G401 (cell line): ENCODE data around the gene ACOX3. TPM values are rescaled to one million over a fixed set of nuclear protein-coding genes. Genes with fewer than 3 reads are reported as not detected.
"Not testable (repeated sequence)": the region's sequence is repeated elsewhere in the genome, so short reads cannot be mapped to it uniquely, and the experiment has no call there.

Experiments
- DNase-seq: peaks from one replicate; pipeline ENCODE4 v3.0.0-alpha.2; 2015; ENCODE audit warnings: low spot score
- in situ Hi-C: cut with HindIII; loops from 2 replicates; pipeline ENCODE4 v1.10.0; 2016; ENCODE audit warnings: low sequenced_read_pairs, mixed read lengths
- total RNA-seq: library from RNA; depleted of rRNA; stranded (reverse); fragments of >200 nt; shearing (Covaris generic); gene quantifications from 2 replicates; pipeline ENCODE4 v1.2.3, GENCODE V29; 2014

ACOX3 gene
- total RNA-seq, 1 experiment from 2014 or later: 46.7 TPM

DNA sequence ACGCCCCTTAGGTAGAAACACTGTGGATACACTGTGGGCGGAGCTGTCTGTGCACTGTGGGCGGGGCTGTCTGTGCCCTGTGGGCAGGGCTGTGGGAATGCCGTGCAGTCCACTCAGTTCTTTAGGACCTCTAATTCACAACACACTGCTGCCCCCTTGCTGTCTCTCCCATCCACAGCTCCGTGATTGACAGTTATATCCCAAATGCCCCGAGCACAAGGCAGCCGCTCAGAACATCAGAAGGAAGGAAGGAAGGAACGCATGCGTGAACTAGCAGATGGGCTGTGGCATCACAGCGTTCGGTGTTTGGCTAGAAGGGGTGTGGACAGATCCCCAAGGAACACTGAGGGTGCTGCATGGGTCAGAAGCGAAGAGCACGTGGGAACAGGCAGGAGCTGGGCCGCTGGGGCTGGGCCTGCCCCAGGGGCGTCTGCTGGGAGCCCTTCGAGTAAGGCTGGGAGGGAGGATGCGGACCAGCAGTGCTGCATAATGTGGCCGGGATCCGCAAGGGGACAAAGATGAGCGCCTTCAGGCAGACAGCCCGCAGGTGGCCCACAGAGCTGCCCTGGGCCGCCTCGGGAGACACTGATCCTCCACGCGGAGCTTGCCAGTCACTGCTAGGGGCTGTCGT, 29.8 kb downstream of the ACOX3 start:
- peak; percentile 58 for DNase-seq
- in situ Hi-C loops: no loop called here

DNA sequence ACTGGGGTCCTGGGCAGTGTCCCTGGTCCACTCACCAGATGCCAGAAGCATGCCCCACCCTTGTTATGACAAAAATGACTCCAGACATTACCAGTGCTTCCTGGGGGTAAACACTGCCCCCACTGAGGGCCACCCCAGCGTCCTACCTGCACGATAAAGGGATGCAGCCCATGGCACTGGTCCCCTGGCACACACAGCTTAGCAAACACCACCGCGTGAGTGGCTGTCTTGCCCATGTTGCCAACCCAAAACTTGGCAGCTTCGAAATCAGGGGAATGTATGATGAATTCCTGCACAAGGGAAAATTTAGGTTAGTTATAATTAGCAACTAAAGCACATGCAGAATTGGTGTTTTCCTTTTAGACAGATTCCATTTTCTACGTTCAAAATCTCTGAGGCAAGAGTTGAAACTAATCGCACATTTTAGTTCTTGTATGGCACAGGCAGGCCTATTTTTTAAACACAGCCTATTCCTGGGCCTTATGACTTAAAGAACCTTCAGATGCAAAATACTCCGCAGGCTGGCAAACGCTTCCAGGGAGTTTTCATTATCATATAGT, 30.4 kb downstream of the ACOX3 start:
- DNase-seq: no peak
- in situ Hi-C loops: no loop called here

DNA sequence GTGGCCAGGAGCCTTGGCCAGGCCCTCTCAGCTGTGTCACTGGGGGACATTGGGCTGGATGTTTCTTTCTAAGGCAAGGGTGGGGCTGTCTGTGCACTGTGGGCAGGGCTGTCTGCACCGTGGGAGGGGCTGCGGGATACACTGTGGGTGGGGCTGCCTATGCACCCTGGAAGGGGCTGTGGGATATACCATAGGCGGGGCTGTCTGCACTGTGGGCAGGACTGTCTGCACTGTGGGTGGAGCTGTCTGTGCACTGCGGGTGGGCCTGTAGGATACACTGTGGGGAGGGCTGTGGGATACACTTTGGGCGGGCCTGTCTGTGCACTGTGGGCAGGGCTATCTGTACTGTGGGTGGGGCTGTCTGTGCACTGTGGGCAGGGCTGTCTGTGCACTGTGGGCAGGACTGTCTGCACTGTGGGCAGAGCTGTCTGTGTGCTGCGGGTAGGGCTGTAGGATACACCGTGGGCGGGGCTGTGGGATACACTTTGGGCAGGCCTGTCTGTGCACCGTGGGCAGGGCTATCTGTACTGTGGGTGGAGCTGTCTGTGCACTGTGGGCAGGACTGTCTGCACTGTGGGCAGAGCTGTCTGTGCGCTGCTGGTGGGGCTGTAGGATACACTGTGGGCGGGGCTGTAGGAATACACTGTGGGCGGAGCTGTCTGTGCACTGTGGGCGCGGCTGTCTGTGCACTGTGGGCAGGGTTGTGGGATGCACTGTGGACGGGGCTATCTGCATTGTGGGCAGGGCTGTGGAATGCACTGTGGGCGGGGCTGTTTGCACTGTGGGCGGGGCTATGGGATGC, 31.1 kb downstream of the ACOX3 start:
- in situ Hi-C loops: no loop called here

DNA sequence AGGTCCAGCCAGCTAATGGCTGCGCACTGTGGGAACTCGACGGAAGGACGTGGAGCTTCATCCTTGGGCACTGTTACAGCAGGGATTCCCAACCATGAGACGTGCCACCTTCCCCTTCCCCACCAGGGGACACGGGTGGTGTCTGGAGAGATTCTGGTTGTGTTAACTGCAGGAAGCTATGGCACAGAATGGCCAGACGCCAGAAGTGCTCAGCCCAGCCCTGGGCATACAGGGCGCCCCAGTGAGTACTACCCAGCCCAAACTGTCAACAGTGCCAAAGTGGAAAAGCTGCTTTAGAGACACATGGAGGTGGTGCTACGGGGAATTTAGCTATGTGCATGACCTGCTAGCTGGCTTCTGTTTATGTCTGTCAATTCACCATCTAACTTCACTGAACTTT, 32.8 kb downstream of the ACOX3 start:
- DNase-seq: no peak
- in situ Hi-C loops: no loop called here

More for the DNA sequence above, 31.1 kb downstream of the ACOX3 start:
- no peak for DNase-seq

DNA sequence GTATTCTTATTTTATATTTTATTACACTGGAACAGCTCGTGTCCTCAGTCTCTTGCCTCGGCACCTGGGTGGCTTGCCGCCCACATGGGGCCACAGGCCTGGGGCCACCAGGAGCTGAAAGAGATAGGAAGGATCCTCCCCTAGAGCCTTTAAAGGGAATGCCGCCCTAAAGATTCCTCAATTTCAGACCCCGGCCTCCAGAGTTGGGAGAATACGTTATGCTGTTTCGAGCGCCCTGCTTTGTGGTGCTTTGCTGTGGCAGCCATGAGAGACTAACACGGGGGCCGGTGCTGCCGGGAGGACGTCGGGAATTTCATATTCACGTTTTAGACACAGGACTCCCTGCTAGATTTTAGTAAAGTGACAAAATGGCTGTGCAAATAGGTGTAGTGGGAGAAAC, 33.2 kb downstream of the ACOX3 start:
- in situ Hi-C loops: no loop called here
- no peak for DNase-seq

DNA sequence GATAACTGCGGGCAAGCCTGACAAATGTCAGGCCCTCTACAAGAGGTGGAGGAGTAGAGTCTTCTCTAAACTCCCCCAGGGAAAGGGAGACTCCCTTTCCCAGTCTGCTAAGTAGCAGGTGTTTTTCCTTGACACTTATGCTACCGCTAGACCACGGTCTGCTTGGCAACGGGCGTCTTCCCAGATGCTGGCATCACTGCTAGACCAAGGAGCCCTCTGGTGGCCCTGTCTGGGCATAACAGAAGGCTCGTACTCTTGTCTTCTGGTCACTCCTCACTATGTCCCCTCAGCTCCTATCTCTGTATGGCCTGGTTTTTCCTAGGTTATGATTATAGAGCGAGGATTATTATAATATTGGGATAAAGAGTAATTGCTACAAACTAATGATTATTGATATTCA, 33.6 kb downstream of the ACOX3 start:
- in situ Hi-C loops, DNase-seq: not testable (repeated sequence)

DNA sequence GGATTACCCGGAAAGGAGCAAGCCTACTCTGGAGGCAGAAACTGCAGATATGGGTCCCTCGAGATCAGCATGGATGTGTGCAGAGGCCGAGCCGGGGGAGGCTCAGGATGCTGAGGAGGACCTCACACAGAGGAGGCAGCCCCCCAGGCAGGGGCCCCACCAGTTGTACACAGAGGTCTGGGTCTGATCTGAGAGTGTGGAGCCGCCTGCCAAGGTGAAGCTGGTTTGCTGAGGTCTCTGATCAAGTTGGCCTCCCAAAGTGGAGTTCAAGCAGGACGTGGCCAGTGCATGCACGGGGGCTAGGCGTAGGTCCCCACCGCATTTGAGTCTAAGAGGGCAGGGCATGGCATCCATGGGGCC, 35.0 kb downstream of the ACOX3 start:
- no peak for DNase-seq
- in situ Hi-C loops: no loop called here

DNA sequence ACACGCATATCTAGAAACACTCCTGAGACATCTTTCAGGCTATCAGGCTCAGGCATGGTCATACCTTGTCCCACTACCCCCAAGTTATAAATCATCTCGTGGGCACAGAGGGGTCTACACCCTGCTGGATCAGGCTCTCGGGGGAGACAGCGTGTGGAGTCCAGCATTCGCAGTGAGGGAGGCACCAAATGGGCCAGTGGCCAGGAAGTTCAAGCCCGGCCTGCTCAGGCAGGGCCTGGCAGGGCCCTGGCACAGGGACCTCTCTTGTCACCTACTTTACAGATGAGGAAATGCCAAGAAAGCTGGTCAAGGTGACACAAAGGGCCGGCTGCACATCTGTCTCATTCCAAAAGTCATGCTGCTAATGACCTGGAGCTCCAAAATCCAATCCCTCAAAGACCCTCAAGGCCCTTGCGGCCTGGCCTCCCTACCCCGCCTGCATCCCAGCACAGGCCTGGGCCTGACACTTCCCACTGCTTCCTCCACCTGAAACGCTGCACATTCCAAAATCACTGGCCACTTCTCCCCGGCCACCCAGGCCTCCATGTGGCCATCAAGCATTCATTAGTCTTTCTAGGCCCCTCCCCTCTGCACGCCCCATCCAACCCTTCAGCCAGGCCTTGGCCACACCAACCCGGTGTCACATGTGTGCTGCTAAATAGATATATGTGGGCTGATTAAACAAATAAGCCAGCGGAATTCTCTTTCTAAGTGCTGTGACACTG, 35.6 kb downstream of the ACOX3 start:
- in situ Hi-C loops: no loop called here
- DNase-seq: no peak

DNA sequence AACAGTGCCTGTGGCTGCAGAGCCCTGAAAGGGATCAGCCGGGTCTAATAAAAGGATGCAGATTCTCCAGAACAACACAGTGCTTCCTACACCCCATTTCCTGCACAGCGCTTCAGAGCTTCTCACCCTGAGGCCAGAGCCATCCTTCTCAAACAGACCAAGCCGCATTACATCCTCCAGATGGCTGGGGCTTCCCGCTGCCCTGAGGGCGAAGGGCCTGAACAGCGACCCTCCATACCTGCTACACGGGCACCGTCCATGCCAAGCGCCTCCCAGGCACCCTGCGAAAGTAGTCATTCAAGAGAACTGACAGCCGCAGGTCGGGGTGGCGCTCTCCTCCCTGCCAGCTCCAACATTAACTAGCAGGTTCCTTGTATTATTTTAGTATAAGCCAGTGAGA, 36.5 kb downstream of the ACOX3 start:
- DNase-seq: no peak
- in situ Hi-C loops: no loop called here

DNA sequence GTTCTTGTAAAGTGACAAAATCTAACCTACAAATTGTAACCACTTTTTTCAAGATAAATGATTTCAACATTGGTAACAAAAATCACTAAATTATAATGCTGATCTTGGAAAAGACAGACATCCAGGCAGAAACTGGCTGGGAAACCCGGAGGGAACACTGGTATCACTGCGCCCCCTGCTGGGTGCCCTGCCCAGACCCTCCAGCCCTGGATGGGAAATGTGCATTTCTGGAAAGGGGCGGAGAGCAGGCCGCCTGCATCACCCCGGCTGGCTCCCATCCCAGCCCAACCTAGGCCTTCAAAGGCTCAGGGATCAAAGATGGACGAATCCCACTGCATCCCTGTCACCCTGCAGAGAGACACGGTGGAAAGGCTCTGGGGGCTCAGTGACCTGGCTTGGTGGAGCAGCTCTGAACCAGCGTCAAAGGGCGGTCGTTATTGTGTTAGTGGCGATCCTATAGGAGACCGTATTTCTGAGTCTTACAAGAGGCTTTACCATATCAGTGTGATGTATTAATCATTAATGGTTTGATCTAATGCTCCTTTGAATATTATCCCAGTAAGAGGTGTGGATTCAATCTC, 37.3 kb downstream of the ACOX3 start:
- DNase-seq: peak; percentile 36
- in situ Hi-C loops: no loop called here

DNA sequence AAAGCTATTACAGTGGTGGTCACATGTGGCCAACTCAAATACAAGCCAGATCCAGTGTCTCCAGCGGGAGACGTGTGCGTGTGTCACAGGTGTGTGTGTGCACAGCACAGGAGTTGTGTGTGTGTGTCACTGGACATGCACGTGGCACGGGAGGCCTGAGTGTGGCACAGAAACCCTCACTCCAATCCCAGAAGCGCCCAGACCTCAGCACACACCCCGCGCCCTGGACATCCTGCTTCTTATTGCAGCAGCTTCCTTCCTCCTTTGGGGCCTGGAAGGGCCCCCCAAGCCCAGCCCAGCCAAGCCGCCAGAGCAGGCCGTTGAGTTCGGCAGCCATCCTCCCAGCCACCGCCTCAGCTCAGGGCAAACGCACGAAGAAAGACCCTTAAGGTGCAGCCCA, 37.9 kb downstream of the ACOX3 start:
- in situ Hi-C loops: no loop called here
- DNase-seq: no peak

DNA sequence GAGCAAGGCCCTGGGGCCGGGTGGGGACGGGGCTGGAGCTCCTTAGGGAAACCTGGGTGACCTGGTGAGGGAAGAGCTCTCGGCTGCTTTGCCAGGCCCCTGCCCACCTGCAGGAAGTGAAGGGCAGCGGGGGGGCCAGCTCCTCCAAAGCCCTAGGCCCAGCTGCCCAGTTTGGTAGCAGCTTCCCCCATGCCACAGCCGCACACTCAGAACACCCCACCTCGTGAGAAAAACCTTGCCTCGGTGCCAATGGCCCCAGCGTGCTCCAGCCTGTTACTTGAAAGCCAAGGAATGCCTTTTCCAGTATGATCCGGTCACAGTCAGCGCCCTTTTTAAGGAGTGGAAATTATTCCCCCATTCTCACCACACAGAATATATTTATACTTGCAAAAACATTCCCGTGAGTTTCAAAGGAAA, 38.3 kb downstream of the ACOX3 start:
- no peak for DNase-seq
- in situ Hi-C loops: no loop called here

DNA sequence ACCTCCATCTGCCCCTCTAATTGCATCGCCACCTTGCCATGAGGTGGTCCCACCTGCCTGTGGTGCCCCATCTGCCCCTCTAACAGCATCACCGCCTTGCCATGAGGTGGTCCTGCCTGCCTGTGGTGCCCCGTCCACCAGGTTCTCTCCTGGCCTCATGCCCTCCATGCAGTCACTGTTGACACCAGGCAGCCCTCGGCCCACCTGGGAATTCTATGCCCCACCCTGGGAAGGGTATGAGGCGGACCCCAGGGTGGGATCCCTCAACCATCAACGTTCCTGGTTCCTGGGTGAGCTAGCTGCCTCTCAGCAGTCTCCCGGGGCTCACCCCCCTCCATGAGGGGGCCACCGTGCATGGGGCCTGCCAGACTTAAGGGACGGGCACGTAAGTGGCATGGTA, 38.9 kb downstream of the ACOX3 start:
- DNase-seq: no peak
- in situ Hi-C loops: no loop called here

DNA sequence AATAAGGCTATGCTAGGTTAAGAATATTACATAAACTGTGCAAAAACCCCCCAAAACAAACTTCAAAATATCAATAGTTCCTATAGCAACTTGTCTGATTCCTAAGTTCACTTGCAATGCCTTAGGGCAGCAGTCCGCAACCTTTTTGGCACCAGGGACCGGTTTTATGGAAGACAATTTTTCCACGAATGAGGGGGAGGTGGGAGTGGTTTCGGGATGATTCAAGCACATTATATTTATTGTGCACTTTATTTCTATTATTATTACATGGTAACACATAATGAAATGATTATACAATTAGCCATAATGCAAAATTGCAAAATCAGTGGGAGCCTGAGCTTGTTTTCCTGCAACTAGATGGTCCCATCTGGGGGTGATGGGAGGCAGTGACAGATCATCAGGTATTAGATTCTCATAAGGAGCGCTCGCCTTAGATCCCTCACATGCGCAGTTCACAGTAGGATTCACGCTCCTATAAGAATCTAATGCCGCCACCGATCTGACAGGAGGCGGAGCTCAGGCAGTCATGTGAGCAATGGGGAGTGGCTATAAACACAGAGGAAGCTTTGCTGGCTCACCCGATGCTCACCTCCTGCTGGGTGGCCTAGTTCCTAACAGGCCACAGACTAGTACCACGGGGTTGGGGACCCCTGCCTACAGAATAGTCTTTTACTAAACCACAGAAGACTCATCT, 39.7 kb downstream of the ACOX3 start:
- no peak for DNase-seq
- in situ Hi-C loops: no loop called here

DNA sequence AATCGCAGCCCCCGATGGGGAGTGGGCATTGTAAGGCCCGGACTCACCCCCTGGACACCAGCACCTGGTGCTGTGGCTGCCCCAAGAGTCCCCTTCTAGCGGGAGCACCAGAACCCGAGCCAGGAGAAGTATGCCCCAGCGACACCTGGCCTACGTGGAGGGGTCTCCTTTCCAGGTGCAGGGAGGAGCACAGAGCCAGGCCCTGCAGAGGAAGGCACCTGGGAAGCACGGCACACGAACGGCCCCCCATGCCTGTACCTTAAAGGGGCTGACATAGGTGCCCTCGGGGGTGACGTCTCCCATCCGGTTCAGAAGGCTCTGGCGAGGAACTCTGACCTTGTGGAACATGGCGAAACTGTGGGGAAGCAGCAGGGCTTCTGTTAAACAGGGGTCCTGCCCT, 41.2 kb downstream of the ACOX3 start:
- in situ Hi-C loops: no loop called here
- no peak for DNase-seq

DNA sequence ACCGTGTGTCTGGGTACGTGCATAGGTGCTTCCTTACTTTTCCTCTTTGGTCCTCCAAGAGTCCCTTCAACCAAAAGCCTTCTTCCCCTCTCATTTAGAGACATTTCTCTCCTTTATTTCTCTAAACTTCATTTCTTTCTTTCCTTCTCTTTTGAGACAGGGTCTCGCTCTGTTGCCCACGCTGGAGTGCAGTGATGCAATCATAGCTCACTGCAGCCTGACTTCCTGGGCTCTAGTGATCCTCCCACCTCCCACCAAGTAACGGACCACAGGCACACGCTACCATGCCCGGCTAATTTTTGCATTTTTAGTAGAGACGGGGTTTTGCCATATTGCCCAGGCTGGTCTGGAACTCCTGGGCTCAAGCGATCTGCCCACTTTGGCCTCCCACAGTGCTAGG, 42.2 kb downstream of the ACOX3 start:
- in situ Hi-C loops: no loop called here
- DNase-seq: no peak

DNA sequence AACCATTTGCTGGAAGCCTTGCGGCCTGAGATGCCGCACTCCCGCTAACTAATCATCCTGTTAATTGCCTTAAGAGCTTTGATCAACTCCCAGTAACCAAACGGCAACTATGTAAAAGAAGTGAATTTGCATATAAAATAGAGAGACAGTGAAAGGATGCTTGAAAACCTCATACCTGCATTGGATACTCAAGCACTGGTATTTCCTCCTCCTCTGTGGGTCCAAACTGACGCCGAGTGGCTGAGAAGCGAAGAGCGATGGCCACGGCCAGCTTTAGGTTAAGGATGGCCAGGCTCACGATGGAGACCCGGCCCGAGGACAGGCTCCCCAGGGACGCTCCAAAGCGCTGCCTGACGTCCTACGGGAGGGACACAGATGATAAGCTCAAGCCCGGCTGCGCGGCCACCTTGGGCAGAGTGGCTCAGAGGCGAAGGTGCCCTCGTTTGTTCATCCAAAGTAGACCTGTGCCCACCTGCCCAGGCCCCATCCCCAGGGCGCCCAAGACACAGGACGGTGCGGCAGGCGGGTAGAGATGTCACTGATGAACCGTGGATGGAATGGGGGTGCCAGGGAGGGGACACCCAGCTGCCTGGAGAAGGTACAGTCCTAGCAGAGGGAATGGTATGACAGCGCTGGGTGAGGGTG, 43.6 kb downstream of the ACOX3 start:
- in situ Hi-C loops: no loop called here
- no peak for DNase-seq

DNA sequence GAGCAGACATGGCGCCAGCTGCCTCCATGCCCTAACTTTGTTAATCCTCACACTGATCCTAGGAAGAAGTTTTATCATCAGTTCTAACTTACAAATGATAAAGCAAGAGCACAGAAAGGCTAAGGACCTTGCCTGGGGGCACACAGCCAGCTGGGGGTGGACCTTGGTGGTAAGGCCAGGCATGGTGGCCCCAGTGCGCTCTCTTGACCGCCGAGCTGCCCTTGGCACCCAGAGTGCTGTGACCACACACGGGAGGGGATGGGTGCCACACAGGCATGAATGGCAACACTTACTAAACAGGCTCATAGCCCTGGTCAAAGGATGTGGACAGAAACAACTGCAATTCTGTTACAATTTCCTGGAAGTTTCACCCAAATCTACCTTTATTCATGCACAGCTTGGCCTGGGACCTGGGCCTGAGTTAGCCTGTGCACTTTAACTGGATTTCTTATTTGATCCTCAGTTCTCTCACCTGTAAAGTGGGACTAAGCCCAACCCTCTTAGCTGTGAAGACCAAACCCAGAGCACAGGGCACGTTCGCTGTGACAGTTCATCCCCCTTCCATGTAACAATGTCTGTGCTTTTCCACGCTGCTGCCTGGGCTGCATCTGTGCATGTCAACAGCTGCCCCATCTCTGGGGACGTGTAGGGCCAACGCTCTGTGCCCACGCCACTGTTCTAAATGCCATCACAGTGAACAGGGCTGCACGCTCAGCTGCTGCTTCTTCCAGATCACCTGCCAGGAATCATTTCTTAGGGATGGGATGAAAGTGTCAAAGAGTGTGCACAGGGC, 44.8 kb downstream of the ACOX3 start:
- in situ Hi-C loops: no loop called here
- DNase-seq: no peak
